HepG2 (cell line): ENCODE data around the gene ANO9. TPM values are rescaled to one million over a fixed set of nuclear protein-coding genes. Genes with fewer than 3 reads are reported as not detected.

Source experiments
- ATRX ChIP-seq: sonication (generic); formaldehyde crosslinking; IDR thresholded peaks from 2 replicates; pipeline ENCODE4 v1.4.0; 2020; ENCODE audit warnings: missing genetic modification reagents, borderline replicate concordance
- BRCA1 ChIP-seq: sonication (generic); formaldehyde crosslinking; IDR thresholded peaks from 2 replicates; pipeline ENCODE4 v1.4.0; 2020; ENCODE audit warnings: missing genetic modification reagents
- DR1 ChIP-seq: sonication (generic); formaldehyde crosslinking; IDR thresholded peaks from 2 replicates; pipeline ENCODE4 v1.8.0; 2021; ENCODE audit warnings: mild to moderate bottlenecking, missing genetic modification reagents, inconsistent platforms
- FLYWCH1 ChIP-seq: sonication (generic); formaldehyde crosslinking; IDR thresholded peaks from 2 replicates; pipeline ENCODE4 v1.8.1; 2023; ENCODE audit warnings: mild to moderate bottlenecking, missing genetic modification reagents
- FOXC1 ChIP-seq: sonication (generic); formaldehyde crosslinking; IDR thresholded peaks from 2 replicates; pipeline ENCODE4 v1.8.0; 2022; ENCODE audit warnings: mild to moderate bottlenecking, missing genetic modification reagents, borderline replicate concordance
- FUBP1 ChIP-seq: sonication (generic); formaldehyde crosslinking; IDR thresholded peaks from 2 replicates; pipeline ENCODE4 v1.5.1; 2020; ENCODE audit warnings: missing genetic modification reagents, mild to moderate bottlenecking, borderline replicate concordance
- GPN1 ChIP-seq: sonication (generic); formaldehyde crosslinking; IDR thresholded peaks from 2 replicates; pipeline ENCODE4 v1.5.1; 2020; ENCODE audit warnings: missing genetic modification reagents, borderline replicate concordance
- KDM2A ChIP-seq: sonication (generic); formaldehyde crosslinking; IDR thresholded peaks from 2 replicates; pipeline ENCODE4 v1.4.0; 2020; ENCODE audit warnings: low read depth, missing genetic modification reagents, borderline replicate concordance
- KMT2B ChIP-seq: IDR thresholded peaks from 2 replicates; pipeline ENCODE4 v1.6.1; 2016; ENCODE audit warnings: missing genetic modification reagents, missing compliant biosample characterization
- MAFG ChIP-seq: sonication (generic); formaldehyde crosslinking; IDR thresholded peaks from 2 replicates; pipeline ENCODE4 v1.5.1; 2020; ENCODE audit warnings: mild to moderate bottlenecking, missing genetic modification reagents
- PATZ1 ChIP-seq: sonication (generic); formaldehyde crosslinking; IDR thresholded peaks from 2 replicates; pipeline ENCODE4 v1.4.0; 2020; ENCODE audit warnings: missing genetic modification reagents
- RARG ChIP-seq: sonication (generic); formaldehyde crosslinking; IDR thresholded peaks from 2 replicates; pipeline ENCODE4 v1.4.0; 2020; ENCODE audit warnings: low read depth, mild to moderate bottlenecking, missing genetic modification reagents
- SNRNP70 ChIP-seq: fragments of 200-400 bp; formaldehyde crosslinking; IDR thresholded peaks from 2 replicates; pipeline ENCODE4 v1.6.1; 2017; ENCODE audit warnings: mild to moderate bottlenecking, low read depth, low read length, moderate library complexity
- THAP9 ChIP-seq: sonication (generic); formaldehyde crosslinking; IDR thresholded peaks from 2 replicates; pipeline ENCODE4; 2020; ENCODE audit warnings: missing genetic modification reagents, mild to moderate bottlenecking, borderline replicate concordance
- YY1 ChIP-seq: IDR thresholded peaks from 2 replicates; pipeline ENCODE4 v1.6.1; 2011; ENCODE audit warnings: low read length, low read depth, moderate library complexity, mild to moderate bottlenecking; ENCODE audit not compliant: insufficient read depth, insufficient replicate concordance
- ZBTB3 ChIP-seq: sonication (generic); formaldehyde crosslinking; IDR thresholded peaks from 2 replicates; pipeline ENCODE4 v1.4.0; 2020; ENCODE audit warnings: low read depth, mild to moderate bottlenecking, moderate library complexity, missing genetic modification reagents, borderline replicate concordance
- ZMAT3 ChIP-seq: sonication (generic); formaldehyde crosslinking; conservative IDR thresholded peaks from 2 replicates; pipeline ENCODE4 v1.7.0; 2021; ENCODE audit warnings: missing genetic modification reagents
- ZMAT5 ChIP-seq: sonication (generic); formaldehyde crosslinking; IDR thresholded peaks from 2 replicates; pipeline ENCODE4 v1.5.0; 2020; ENCODE audit warnings: mild to moderate bottlenecking, low read depth, missing genetic modification reagents, borderline replicate concordance
- ZNF256 ChIP-seq: sonication (generic); formaldehyde crosslinking; conservative IDR thresholded peaks from 2 replicates; pipeline ENCODE4 v1.4.0; 2020; ENCODE audit warnings: missing genetic modification reagents
- ZNF556 ChIP-seq: sonication (generic); formaldehyde crosslinking; IDR thresholded peaks from 2 replicates; pipeline ENCODE4 v1.4.0; 2020; ENCODE audit warnings: mild to moderate bottlenecking, missing genetic modification reagents, borderline replicate concordance
- ZNF567 ChIP-seq: sonication (generic); formaldehyde crosslinking; IDR thresholded peaks from 2 replicates; pipeline ENCODE4 v1.8.1; 2023; ENCODE audit warnings: mild to moderate bottlenecking, missing genetic modification reagents, borderline replicate concordance
- ZNF670 ChIP-seq: sonication (generic); formaldehyde crosslinking; IDR thresholded peaks from 2 replicates; pipeline ENCODE4 v1.8.0; 2022; ENCODE audit warnings: mild to moderate bottlenecking, missing genetic modification reagents, borderline replicate concordance
- polyA plus RNA-seq, 8 experiments: library from polyadenylated mRNA; depleted of rRNA in 3 of 8; stranded (reverse) in 7 of 8; unstranded in 1 of 8; fragments of >200 nt; fragmentation: Illumina TruSeq in 4 of 8; extraction: Trizol in 4 of 8; gene quantifications; 2 replicates each; pipeline versions ENCODE4 v1.2.1 to v1.2.3, GENCODE V29; 2011 to 2016; ENCODE audit warnings: low read depth in 4 of 8, missing spikeins in 1 of 8, mixed read lengths in 1 of 8; ENCODE audit not compliant: insufficient read depth in 1 of 8
- total RNA-seq, 5 experiments: library from RNA; depleted of rRNA; stranded (reverse); fragments of >200 nt; fragmentation: Illumina TruSeq; extraction: Trizol; gene quantifications; 2 replicates each; pipeline ENCODE4 v1.2.3, GENCODE V29; 2016; ENCODE audit warnings: low read depth in 1 of 5

Gene ANO9
- total and polyA plus RNA-seq, 2 of the 13 experiments (the other 11 are each of a cell fraction or from before 2014, with no cell fraction given): 8.9 to 14.3 TPM

- TF ChIP-seq PATZ1 (CRISPR knock-in tag) (no peak), YY1 (no peak), ATRX (CRISPR knock-in tag) (no peak), FUBP1 (no peak), ZNF670 (CRISPR knock-in tag) (0 out of 2 replicates have a peak, but pooled peaks have one; percentile 33), MAFG (no peak), BRCA1 (CRISPR knock-in tag) (no peak), ZNF556 (no peak), RARG (CRISPR knock-in tag) (no peak), ZMAT5 (CRISPR knock-in tag) (no peak), DR1 (CRISPR knock-in tag) (no peak), SNRNP70 (no peak), ZMAT3 (CRISPR knock-in tag) (0 out of 2 replicates have a peak, but pooled peaks have one; percentile 24), KMT2B (CRISPR knock-in tag) (no peak), FLYWCH1 (CRISPR knock-in tag) (no peak), GPN1 (no peak), ZBTB3 (CRISPR knock-in tag) (no peak), ZNF567 (CRISPR knock-in tag) (no peak), FOXC1 (no peak), KDM2A (CRISPR knock-in tag) (0 out of 2 replicates have a peak, but pooled peaks have one; percentile 16), THAP9 (CRISPR knock-in tag) (no peak), ZNF256 (CRISPR knock-in tag) (no peak)
Measured at GRCh38 chr11:370070-370941, 71.5 kb downstream of the ANO9 start (continued).
